Fibroblast of skin of left quadriceps (primary cell): ENCODE data around the gene SLC9A7.
"Not testable (repeated sequence)": the region's sequence is repeated elsewhere in the genome, so short reads cannot be mapped to it uniquely, and the experiment has no call there.

Experiments used
- DNase-seq, 2 experiments: peaks; one replicate each; pipeline ENCODE4 v3.0.0-alpha.2; 2013; ENCODE audit warnings: low read depth in 2 of 2

SLC9A7 gene

DNA sequence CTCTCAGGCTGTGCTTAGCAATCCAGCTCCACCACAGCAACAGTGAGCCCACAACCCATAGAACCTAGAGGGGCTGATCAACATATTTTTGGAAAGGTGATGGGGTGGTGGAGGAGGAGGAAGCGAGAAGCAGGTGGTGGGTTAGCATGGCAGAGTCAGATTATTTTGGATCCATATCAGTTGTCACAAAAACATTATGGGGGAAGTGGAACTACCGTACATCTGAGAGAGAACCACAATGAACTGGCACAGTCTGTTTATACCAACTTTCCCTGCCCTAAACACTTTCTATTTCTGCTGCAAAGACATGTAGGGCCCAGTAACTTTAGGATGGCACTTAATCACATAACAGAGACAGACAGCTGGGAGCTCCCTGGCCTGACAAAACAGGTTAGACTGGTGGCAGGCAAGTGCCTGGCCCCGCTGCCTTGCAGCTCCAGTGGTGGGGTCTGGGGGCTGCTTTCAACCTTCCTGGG lies 4.3 kb downstream of the SLC9A7 start:
- no peak for DNase-seq

DNA sequence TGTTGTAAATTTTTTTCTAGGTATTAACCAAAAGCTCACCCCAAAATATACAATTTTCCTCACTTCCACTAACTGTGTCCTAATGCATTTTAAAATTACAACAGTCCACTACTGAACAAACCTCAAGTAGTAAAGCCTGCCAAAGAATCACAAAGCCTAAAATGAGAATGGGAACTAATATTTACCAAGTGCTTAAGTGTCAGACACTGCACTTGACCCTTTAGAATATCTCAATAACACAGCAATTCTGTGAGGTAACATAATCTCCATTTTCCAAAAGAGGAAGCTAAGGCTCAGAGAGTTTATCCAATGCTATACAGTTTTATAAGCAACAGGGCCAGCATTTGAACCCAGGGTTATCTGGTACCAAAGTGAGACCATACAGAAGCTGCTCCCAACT lies 4.9 kb downstream of the SLC9A7 start:
- DNase-seq = no peak

DNA sequence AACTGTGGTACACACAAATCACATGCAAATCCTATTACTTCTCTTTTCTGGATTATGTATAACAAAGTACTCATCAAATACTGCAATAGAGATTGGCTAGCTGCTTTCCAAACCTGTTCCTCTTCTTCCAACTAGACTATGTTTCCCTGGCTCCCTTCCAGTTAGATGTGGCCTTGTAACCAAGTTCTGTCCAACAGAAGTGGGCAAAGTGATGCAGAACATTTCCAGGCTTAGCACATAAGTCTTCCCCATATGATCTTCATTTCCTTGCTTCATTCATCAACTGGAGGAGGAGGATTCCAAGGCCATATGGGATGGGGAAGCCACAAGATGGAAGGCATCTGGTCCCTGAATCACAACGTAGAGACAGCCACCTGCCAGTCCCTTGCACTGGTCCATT lies 8.0 kb downstream of the SLC9A7 start:
- DNase-seq = no peak

DNA sequence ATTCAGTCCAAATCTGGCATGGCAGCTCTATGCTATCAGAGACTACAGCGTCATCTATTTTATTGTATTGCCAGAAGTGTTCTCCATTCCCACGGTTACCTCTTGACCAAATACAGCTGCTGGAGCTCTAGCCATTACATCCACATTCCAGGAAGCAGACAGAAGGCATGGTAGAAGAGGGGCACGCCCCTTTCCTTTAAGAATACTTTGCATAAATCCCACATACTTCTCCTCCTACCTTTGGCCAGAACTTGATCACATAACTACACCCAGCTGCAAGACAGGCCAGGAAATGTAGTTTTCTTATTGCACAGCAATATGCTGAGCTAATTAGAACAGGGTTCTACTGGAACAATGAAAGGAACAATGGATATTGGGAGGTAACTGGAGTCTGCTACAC lies 14.9 kb downstream of the SLC9A7 start:
- no peak for DNase-seq

DNA sequence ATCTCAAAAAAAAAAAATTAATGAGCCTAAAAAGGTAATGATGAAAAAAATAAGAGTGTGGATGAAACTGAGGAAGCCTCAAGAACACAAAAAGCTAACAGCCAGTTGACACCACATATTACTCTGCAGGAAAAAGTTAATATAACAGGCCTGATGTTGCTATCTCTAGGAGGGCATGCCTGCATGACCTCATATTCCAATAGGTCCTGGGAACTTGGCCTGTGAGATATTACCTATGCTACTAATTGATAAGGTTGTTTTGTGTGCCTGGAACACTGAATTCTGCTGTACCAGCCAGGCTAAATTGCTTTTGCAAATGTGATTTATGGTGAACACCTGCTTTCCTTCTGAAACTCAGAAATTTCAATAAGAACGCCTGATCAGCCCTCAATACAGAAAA lies 15.9 kb downstream of the SLC9A7 start:
- DNase-seq = no peak

DNA sequence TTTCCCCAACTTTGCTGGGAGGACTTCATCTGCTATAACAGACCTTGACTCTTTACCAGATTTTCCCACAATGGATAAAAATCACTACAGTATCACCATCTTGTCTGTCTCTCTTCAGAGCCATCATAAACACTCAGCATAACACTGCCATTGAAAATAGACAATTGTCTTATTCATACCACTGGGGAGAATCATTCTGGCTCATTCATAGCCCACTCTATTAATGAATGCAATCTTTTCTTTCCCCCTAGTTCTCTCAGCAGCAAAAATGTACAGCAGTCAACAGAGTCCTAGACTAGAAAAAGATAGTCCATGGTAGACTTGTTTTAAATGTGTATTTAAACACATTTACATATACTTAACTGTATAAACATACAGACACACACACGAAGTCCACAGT lies 19.2 kb downstream of the SLC9A7 start:
- DNase-seq = no peak

DNA sequence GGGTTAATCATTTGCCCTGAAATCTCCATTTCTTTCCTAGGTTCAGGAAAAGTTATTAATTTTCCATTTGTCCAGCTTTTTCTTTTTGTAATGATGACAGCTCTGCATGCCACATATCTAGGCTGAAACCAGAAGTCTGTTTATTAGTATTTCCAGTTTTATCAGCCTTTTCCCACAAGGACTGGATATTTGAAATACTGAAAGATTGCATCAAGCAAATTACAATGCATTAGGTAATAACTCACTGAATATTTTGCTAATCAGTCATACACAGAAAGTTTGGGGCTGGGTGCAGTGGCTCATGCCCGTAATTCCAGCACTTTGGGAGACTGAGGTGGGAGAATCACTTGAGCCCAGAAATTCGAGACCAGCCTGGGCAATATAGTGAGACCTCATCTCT lies 21.5 kb downstream of the SLC9A7 start:
- peak; percentile 50 to 57 for DNase-seq

DNA sequence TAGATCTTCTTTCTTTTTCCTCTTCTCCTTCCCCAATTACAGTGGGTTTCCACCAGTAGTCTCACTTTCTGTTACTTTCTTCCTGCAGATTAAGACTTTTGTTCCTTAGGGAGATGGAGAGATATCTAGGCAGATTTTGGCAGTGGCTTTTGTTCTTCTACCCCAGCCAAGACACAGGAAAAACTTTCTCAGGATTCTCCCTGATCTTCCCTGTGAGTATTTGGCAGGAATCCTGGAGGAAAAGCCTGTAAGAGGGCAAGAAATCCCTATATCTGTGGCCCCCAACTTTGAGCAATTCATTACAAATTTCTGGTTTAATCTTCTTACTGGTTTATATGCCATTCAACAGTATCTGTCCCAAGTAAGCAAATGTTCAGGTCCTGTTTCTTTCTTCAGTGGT lies 21.9 kb downstream of the SLC9A7 start:
- no peak for DNase-seq

DNA sequence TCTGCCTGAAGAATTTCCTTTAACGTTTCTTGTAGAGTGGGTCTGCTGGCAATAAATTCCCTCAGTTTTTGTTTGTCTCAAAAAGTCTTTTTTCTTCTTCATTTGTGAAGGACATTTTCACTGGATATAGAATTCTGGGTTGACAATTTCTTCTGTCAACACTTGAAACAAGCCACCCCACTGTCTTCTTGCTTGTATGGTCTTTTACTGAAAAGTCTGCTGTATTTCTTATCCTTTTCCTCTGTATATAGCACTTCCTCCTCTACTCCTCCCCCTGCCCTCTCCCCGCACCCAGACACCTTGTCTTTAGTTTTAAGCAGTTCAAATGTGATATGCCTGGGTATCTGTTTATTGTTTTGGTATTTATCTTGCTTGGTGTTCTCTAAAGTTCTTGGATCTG lies 23.3 kb downstream of the SLC9A7 start:
- no peak for DNase-seq

DNA sequence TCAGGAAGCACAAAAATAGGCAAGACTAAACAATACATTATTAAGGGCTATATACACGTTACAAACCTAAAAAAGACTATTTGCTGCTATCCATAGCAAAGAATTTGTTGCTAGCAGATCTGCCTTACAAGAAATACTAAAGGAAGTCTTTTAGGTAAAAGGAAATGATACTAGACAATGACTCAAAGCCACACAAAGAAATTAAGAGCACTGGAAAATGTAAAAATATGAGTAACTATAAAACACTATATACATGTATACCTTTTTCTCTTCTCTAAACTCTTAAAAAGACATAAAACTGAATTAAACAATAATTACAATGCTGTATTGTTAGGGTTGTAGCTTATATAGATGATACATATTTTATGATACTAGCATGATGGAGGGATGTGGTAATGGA lies 25.7 kb downstream of the SLC9A7 start:
- no peak for DNase-seq

DNA sequence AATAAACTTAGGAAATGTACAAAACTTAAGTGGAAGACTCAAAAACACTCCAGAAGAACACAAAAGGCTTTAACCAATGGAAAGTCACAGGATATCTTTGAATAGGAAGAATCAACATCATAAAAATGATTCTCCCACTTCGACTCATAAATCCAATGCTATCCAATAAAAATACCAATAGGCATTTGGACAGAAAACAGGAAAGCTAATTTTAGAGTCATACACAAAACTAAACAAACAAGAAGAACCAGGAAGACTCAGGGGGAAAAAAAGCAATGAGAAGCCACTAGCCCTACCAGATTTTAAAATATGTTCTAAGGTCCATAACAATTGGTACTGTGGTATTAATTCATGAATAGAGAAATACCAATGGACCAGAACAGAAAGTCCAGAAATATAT lies 28.2 kb downstream of the SLC9A7 start:
- no peak for DNase-seq

DNA sequence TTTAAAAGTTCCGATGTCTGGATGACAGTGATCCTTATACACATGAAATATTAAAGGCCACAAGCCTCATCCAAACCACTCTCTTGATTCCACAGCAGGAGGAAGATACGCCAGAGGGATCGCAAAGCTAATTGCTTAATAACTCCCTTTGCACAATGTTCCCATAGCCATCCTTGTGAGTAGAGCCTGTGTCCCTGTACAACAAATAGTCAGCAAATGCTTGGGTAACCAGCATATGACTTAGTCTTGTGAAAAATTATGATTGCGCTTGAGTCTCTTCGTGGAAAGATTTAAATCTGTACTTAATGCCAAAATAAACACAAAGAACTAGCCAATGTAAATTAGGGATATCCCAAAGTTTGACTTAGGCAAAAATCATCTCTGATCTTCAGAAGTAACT lies 31.5 kb downstream of the SLC9A7 start:
- no peak for DNase-seq

DNA sequence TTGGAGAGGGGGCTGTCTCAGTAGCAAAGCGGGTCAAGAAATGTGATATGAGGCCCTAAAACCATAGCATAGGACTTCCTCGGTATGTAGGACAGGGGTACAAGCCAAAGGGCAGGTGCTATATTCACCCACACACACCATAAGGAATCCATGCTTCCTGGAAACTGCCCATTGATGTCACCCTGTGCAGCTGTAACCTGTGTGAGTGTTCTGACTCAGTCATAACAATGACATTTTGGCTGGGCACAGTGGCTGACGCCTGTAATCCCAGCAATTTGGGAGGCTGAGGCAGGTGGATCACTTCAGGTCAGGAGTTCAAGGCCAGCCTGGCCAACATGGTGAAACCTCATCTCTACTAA lies 35.4 kb downstream of the SLC9A7 start:
- not testable (repeated sequence) for DNase-seq

DNA sequence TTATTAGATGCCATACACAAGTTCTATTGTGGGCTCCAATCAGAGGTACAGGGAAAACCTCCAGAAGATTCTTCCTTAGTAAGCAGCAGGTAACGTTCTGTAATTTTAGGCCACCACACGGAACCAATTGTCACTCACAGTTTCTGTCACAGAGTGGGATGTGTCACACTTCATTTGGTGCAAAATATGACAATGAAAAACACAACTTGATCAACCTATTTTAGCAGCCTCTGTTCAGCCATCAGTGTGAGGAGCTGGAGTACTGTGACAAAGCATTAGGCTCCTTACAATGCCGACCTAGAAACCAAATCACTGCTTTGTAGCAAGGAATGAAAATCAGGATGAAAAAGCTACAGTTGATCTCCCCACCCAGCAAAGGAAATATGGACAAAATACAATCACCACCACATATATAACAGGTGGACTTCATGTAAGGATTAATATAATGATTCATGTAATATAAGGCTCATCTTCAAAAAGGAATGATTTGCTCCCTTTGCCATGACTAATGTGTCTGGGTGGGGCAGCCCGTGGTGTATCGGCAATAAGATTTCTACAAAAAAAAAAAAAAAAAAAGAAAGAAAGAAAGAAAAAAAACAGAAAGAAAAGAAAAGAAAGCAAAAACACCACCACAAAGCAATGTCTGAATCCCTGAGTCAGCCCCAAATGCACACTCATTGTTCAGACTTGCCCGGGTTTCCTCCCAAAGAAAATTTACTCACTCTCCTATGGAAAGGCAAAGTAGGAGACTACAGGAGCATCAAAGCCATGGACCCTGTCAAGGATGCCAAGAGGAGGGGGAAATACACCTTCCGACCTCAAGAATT lies 36.0 kb downstream of the SLC9A7 start:
- no peak for DNase-seq

DNA sequence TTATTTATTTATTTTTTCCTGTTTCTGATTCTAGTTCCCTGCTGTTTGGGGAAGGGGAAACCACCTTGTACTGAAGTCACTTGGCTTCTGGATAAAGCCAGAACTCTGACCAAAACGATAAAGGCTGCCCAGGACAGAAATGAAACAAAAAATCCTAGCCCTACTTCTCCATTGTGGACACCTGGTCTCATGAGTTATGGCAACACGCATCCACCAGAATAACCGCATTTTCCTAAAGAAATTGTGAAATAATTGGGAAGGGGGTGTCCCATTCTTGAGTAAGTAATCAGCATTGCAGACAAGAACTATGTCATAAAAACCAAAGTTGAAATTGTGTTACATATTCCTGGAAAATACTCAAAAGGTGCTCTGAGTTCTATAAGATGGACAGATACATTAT lies 42.1 kb downstream of the SLC9A7 start:
- no peak for DNase-seq

DNA sequence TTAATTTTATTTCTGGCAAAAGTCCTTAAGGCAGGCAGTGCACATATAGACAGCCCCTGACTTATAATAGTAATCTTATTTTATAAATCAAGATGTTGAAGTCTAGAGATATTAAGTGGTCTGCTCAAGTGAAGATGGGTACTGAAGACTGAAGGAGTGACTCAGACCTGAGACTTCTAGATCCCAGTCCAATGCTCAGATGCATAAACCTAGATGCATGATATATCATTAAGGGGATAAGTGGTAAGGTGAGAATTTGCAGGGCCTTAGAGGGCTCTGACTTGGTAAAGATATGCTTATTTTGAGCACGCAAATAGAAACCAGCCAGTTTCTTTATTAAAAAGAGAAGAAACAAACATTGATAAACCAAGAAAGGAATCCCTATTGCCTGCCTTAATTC lies 42.9 kb downstream of the SLC9A7 start:
- no peak for DNase-seq

DNA sequence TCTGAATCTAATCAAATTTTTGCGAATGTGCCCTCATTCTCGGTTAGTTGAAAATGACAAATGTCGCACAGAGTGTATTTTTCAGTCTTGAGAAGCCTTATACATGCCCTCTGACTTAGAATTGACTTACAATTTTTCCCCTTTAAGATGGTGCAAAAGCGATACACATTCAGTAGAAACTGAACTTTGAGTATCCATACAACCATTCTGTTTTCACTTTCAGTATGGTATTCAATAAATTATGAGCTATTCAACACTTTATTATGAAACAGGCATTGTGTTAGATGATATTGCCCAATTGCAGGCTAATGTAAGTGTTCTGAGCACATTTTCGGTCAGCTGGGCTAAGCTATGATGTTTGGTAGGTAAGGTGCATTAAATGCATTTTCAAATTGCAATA lies 43.4 kb downstream of the SLC9A7 start:
- DNase-seq = no peak

DNA sequence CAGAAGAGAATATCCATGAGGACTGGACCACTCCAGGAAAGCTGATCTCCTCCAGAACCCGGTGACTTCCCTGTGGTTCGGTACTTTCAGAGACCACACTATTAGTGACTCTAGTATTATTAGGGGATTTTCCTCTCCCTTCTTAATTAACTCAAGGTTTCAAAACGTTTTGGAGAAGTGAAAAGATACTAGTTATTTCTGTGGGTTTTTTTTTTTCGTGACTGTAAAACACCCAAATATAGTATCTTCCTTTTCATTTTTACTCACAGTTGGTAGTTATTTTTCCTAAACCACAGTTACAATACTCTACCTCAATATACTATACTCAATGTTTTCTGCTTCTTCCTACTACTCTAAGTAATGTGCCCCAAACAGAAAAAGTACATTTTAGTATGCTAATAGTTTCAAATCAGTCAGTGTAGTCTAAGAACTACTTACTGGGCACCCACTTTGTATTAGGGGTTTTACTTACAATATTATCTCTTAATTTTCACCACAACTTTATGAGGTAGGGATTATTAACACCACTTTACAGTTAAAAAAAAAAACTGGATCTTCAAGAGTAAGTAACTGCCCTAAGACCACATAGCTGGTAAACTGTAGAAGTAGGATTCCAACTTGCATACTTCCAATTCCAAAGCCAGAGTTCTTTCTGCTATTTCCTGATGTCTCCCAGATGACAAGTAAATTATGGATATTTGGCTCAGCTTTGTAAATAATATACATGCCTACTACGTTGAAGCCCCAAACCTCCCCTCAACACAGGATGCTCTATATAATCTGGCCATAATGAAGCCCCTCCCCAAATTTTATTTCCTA lies 45.0 kb downstream of the SLC9A7 start:
- DNase-seq = peak; percentile 46 to 47

DNA sequence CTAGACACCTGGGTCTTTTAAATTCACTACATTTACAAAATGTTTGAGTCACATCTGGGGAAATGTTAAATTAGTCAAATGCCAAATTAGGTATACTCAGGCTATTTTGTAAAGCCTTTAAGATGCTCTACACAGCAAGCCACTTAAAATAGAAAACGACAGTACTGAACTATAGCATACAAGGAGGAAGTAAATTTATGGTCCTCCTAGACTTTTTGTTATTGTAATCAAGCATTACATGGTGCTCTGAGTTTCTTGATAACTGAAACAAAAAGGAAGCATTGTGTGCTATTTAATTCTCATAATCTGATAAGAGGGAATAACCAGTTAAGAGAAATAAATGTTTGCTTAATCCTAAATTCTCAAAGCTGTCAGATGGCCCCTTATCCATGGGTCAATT lies 46.2 kb downstream of the SLC9A7 start:
- no peak for DNase-seq

DNA sequence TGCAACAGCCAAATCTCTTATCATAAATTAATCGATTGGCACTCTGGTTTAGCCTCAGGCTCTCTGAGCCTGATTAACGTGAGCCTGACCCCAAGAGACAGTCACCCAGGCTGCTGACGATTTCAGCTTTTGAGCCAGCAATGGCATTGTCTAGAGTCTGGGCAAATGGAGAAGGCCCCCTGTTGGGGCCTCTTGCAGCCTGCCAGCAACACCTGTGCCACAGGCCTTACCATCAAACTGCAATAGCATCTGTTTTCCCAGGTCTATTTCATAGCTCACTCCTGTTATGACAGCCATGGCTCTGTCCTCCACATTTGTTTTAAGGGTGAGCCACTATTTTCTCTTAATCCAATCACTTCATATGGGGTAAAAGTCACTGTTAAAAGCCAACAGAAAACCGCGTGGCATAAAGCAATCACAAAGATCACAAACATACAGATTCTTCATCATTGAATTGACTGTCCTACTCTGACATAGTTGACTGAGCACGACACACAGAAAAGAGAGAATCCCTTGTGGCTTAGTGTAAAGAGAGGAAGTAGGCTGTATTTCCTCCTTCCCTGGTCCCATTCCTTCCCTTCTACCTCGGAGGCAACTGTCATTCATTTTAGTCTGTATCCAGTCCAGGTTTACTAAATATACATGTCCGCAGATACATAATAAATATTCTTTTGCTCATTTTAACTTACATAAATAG lies 47.8 kb downstream of the SLC9A7 start:
- DNase-seq = no peak

DNA sequence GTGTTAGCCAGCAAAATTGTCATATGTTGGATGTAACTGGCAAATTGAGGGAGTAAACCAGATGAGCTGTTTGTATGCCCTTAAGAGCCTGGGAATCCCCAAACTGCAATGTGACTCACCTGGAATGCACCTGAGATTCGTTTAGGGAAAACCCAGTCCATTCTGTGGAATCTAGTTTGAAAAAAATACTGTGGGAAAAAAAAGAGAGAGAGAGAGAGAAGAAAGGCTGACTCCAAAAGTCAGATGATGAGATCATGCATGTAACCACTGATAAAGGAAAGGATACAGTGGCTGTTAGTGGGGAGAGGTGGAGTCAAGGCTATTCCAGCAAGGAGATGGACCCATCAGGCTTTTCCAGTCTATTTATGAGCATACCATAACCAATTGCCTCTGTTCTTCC lies 48.5 kb downstream of the SLC9A7 start:
- no peak for DNase-seq

DNA sequence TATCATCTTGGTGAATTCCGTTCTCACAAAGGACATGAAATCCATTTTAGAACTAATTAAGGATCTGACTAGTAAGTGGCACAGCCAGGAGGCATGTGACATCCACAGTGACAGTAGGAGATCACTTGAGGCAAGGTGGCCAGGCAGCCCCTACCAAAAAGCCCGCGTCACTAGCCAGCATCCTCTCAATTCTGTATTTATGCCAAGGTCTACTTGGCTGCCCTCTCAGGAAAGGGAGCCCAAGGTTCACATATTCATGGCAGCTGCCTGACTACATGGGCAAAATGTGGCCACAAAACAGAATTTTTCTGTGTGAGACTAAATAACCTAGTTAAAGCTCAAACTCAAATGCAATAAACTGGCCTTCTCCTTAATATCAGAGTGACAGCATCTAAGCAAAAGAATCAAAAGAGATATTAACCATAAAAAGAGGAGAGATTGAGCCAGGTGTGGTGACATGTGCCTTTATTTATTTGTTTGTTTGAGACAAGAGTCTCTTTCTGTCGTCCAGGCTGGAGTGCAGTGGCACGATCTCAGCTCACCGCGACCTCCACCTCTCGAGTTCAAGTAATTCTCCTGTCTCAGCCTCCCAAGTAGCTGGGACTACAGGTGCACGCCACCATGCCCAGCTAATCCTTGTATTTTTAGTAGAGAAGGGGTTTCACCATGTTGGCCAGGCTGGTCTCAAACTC lies 51.5 kb downstream of the SLC9A7 start:
- DNase-seq = no peak
